Neural progenitor cell (in vitro differentiated cells): Measurements from ENCODE around the gene INSL6. TPM values are rescaled to one million over a fixed set of nuclear protein-coding genes. Genes with fewer than 3 reads are reported as not detected.
"Not testable (repeated sequence)": the region's sequence is repeated elsewhere in the genome, so short reads cannot be mapped to it uniquely, and the experiment has no call there.

Source experiments
- DNase-seq: peaks from one replicate; pipeline ENCODE4 v3.0.0-alpha.2; 2016; ENCODE audit warnings: low spot score
- H2AFZ ChIP-seq: fragments of 200-600 bp; sonication (generic); replicated peaks from 2 replicates; pipeline ENCODE4 v1.6.1; 2016; ENCODE audit warnings: antibody characterized with exemption
- H3F3A ChIP-seq: fragments of 200-600 bp; sonication (generic); 2 replicates; pipeline ENCODE4 v1.6.1; 2016; ENCODE audit warnings: antibody characterized with exemption, low read depth
- H3K27ac ChIP-seq: fragments of 200-600 bp; sonication (generic); 2 replicates; pipeline ENCODE4 v1.5.1; 2016; ENCODE audit warnings: mild to moderate bottlenecking
- H3K27me3 ChIP-seq: fragments of 200-600 bp; sonication (generic); 2 replicates; pipeline ENCODE4 v1.6.1; 2016; ENCODE audit warnings: mild to moderate bottlenecking, moderate library complexity
- H3K36me3 ChIP-seq: fragments of 200-600 bp; sonication (generic); 2 replicates; pipeline ENCODE4 v1.5.1; 2016
- H3K4me1 ChIP-seq: fragments of 200-600 bp; sonication (generic); 2 replicates; pipeline ENCODE4 v1.6.1; 2016; ENCODE audit warnings: mixed run types
- H3K4me2 ChIP-seq: fragments of 200-600 bp; sonication (generic); 2 replicates; pipeline ENCODE4 v1.6.1; 2016
- H3K4me3 ChIP-seq: fragments of 200-600 bp; sonication (generic); 2 replicates; pipeline ENCODE4 v1.5.1; 2016
- H3K79me2 ChIP-seq: fragments of 200-600 bp; sonication (generic); 2 replicates; pipeline ENCODE4 v1.6.1; 2016; ENCODE audit warnings: low read depth
- H3K9ac ChIP-seq: fragments of 200-600 bp; sonication (generic); 2 replicates; pipeline ENCODE4 v1.6.1; 2016
- H3K9me3 ChIP-seq: fragments of 200-600 bp; sonication (generic); 2 replicates; pipeline ENCODE4 v1.5.1; 2016; ENCODE audit warnings: low read depth
- H4K20me1 ChIP-seq: fragments of 200-600 bp; sonication (generic); 2 replicates; pipeline ENCODE4 v1.6.1; 2016; ENCODE audit warnings: low read depth
- H3K27ac Mint-ChIP-seq: 3 replicates; pipeline ENCODE4 v1.8.0; 2021; ENCODE audit warnings: mixed read lengths
- H3K27me3 Mint-ChIP-seq: 2 replicates; pipeline ENCODE4 v1.8.0; 2022; ENCODE audit warnings: low read depth, mild to moderate bottlenecking, inconsistent platforms, moderate library complexity, mixed read lengths; ENCODE audit not compliant: insufficient read depth
- H3K36me3 Mint-ChIP-seq: 3 replicates; pipeline ENCODE4 v1.8.0; 2021; ENCODE audit warnings: mixed read lengths
- H3K4me1 Mint-ChIP-seq: 3 replicates; pipeline ENCODE4 v1.8.0; 2021; ENCODE audit warnings: mixed read lengths
- H3K4me3 Mint-ChIP-seq: 3 replicates; pipeline ENCODE4 v1.8.0; 2021; ENCODE audit warnings: mild to moderate bottlenecking, moderate library complexity, mixed read lengths
- H3K9me3 Mint-ChIP-seq: 3 replicates; pipeline ENCODE4 v1.8.0; 2020; ENCODE audit warnings: mixed read lengths
- EZH2 ChIP-seq: fragments of 200-600 bp; sonication (generic); IDR thresholded peaks from 2 replicates; pipeline ENCODE4 v1.6.1; 2017; ENCODE audit warnings: antibody characterized with exemption, mild to moderate bottlenecking, moderate library complexity
- EZH2phosphoT487 ChIP-seq: fragments of 200-600 bp; sonication (generic); IDR thresholded peaks from 2 replicates; pipeline ENCODE4 v1.6.1; 2017; ENCODE audit warnings: antibody characterized with exemption
- total RNA-seq: library from RNA; depleted of rRNA; stranded (reverse); fragments of >200 nt; gene quantifications from 2 replicates; pipeline ENCODE4 v1.2.3, GENCODE V29; 2015; ENCODE audit warnings: low replicate concordance
- TF ChIP-seq, protein P1 (sequence below): fragments of 200-600 bp; sonication (generic); IDR thresholded peaks from 2 replicates; pipeline ENCODE4 v1.5.1; 2017; ENCODE audit warnings: antibody characterized with exemption, mild to moderate bottlenecking

Gene INSL6
- total RNA-seq, 1 donor from 2014 or later, result not detected

DNA sequence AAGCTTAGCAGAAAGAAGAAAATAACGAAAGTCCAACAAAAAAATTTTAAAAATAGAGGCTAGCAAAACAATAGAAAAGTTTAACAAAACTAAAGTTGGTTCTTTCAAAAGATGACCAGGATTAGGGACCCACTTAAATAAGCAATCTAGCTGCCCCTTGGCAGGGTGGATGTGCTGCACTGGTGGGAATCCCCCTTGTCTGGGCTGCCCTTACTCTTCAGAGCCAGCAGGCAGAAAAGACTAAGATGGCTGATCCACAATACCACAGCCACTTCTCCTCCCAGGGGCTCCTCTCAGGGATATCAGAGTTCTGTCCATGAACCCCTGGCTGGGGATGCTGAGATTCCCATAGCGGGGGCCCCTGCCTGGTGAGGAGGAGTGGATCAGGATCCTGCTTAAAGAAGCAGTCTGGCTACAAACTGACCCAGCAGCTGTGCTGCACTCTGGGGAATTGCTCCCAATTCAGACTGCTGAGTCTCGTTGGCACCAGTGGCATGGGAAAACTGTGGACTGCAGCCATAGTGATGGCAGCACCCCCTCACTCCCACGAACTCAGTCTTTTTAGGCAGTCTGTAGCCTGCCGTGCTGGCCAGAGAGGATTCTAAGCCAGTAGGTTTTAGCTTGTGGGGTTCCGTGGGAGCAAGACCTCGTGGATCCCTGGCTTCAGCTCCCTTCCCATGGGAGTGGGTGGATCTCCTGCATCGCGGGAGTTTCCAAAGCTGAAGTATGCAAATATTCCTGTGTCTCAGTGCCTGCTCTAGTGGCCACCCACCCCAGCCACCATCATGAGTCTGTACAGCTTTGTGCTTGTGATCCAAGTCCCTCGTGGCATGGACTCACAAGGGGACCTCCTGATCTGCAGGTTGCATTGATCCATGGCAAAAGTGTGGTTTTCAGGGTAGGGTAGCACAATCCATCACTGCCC, 2.9 kb upstream of the INSL6 start:
- DNase-seq, result no peak
- no peak overlapping the region for H3K4me2 ChIP-seq
- no peaks in the 10 kb centered on the region for H3K4me1 ChIP-seq
- H3K79me2 ChIP-seq, result no peaks in the 10 kb centered on the region
- H3F3A ChIP-seq, result no peaks in the 10 kb centered on the region
- Mint-ChIP-seq H3K27me3 (no peaks in the 10 kb centered on the region), H3K9me3 (no peaks in the 10 kb centered on the region), H3K27ac (no peak overlapping the region), H3K4me1 (no peaks in the 10 kb centered on the region), H3K36me3 (no peaks in the 10 kb centered on the region), H3K4me3 (no peak overlapping the region)
- TF ChIP-seq EZH2phosphoT487 (no peak), EZH2 (no peak)
- TF ChIP-seq, protein P1, sequence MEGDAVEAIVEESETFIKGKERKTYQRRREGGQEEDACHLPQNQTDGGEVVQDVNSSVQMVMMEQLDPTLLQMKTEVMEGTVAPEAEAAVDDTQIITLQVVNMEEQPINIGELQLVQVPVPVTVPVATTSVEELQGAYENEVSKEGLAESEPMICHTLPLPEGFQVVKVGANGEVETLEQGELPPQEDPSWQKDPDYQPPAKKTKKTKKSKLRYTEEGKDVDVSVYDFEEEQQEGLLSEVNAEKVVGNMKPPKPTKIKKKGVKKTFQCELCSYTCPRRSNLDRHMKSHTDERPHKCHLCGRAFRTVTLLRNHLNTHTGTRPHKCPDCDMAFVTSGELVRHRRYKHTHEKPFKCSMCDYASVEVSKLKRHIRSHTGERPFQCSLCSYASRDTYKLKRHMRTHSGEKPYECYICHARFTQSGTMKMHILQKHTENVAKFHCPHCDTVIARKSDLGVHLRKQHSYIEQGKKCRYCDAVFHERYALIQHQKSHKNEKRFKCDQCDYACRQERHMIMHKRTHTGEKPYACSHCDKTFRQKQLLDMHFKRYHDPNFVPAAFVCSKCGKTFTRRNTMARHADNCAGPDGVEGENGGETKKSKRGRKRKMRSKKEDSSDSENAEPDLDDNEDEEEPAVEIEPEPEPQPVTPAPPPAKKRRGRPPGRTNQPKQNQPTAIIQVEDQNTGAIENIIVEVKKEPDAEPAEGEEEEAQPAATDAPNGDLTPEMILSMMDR, result no peak
- no peak overlapping the region for H3K4me3 ChIP-seq
- no peak overlapping the region for H2AFZ ChIP-seq
- H3K36me3 ChIP-seq, result no peaks in the 10 kb centered on the region
- H3K27me3 ChIP-seq, result no peaks in the 10 kb centered on the region
- no peak overlapping the region for H3K9ac ChIP-seq
- H3K9me3 ChIP-seq, result no peaks in the 10 kb centered on the region
- H3K27ac ChIP-seq, result no peak overlapping the region
- H4K20me1 ChIP-seq, result no peaks in the 10 kb centered on the region

DNA sequence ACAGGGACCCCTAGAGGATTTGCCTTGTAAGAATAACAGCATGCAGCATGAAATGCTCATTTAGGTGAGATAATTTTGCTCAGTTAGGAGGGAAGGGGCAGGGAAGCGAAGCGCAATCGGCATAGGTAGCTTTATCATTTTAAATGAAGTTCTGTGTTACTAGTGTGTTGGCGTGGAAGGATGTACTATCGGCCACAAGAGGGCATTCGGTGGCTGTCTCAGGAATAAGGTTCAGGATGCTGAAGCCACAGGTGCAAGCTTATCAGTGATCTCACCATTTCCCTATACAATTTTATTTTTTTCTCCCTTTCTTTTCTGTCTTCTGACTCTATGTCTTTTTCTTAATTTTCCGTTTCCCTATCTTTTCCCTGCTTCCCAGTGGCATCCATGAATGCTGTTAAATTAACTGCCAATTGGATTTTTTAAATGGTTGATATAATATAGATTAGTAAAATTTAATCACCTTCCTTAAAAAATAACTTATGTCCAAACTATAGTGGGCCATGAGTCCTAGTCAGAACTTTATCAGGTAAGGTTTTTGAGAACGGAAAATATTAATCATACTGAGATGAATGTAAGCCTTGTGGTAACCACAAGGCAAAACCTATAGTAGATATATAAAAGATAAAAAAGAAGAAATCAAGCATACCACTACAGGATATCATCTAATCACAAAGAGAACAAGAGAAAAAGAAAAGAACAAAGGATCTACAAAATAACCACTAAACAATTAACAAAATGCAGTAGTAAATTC, 1.2 kb upstream of the INSL6 start:
- Mint-ChIP-seq H3K36me3 (no peaks in the 10 kb centered on the region), H3K4me1 (no peaks in the 10 kb centered on the region), H3K9me3 (no peaks in the 10 kb centered on the region), H3K27me3 (no peaks in the 10 kb centered on the region), H3K27ac (no peak overlapping the region), H3K4me3 (no peak overlapping the region)
- no peaks in the 10 kb centered on the region for H3K36me3 ChIP-seq
- no peak overlapping the region for H2AFZ ChIP-seq
- TF ChIP-seq, protein P1, result peak; percentile 80
- TF ChIP-seq EZH2phosphoT487, result no peak
- no peaks in the 10 kb centered on the region for H3K27me3 ChIP-seq
- H3K4me2 ChIP-seq, result no peak overlapping the region
- peak; percentile 70 for DNase-seq
- H3K9ac ChIP-seq, result no peak overlapping the region
- H3K79me2 ChIP-seq, result no peaks in the 10 kb centered on the region
- H3K9me3 ChIP-seq, result no peaks in the 10 kb centered on the region
- H3F3A ChIP-seq, result no peaks in the 10 kb centered on the region
- no peak overlapping the region for H3K27ac ChIP-seq
- no peaks in the 10 kb centered on the region for H3K4me1 ChIP-seq
- no peaks in the 10 kb centered on the region for H4K20me1 ChIP-seq
- no peak overlapping the region for H3K4me3 ChIP-seq

DNA sequence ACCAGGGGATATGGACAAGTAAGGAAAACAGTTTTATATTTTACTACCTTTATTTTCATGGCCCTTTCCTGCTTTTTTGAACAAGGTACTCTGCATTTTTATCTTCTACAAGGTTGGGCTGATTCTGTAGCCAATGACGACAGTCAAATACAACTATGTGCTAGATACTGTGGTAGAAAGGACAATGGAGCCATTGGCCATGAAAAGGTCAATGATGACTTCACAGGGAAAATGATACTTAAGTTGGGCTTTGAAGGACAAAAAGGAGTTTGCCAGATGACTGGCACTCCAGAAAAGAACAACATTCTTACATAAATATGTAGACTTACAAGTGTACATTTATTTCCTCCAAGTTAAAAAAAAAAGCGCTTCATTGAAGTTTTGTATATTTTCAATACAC, 663 bp downstream of the INSL6 start:
- H3K4me3 Mint-ChIP-seq, result no peak overlapping the region
- Histone ChIP-seq H3K9me3 (no peaks in the 10 kb centered on the region), H2AFZ (no peak overlapping the region), H3K4me2 (no peak overlapping the region), H3K36me3 (no peaks in the 10 kb centered on the region), H3K27ac (no peak overlapping the region), H3K27me3 (no peaks in the 10 kb centered on the region), H3K4me3 (no peak overlapping the region), H3F3A (no peaks in the 10 kb centered on the region), H3K9ac (no peak overlapping the region), H3K4me1 (no peaks in the 10 kb centered on the region), H4K20me1 (no peaks in the 10 kb centered on the region), H3K79me2 (no peaks in the 10 kb centered on the region)
- H3K27me3 Mint-ChIP-seq, result no peaks in the 10 kb centered on the region
- H3K4me1 Mint-ChIP-seq, result no peaks in the 10 kb centered on the region
- TF ChIP-seq EZH2 (no peak), EZH2phosphoT487 (no peak)
- TF ChIP-seq, protein P1, result no peak
- H3K9me3 Mint-ChIP-seq, result peaks cover under 1% of the 10 kb centered on the region
- H3K36me3 Mint-ChIP-seq, result no peaks in the 10 kb centered on the region
- H3K27ac Mint-ChIP-seq, result no peak overlapping the region
- DNase-seq, result no peak

DNA sequence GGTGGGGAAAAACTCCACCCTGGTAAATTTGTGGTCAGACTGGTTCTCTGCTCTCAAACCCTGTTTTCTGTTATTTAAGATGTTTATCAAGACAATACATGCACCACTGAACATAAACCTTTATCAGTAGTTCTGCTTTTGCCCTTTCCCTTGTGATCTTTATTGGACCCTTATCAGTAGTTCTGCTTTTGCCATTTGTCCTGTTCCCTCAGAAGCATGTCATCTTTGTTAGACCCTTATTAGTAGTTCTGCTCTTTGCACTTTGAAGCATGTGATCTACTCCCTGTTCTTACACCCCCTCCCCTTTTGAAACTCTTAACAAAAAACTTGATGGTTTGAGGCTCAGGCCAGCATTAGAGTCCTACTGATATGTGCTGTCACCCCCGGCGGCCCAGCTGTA, 4.8 kb downstream of the INSL6 start:
- not testable (repeated sequence) for H3K27ac Mint-ChIP-seq, H4K20me1 ChIP-seq, H3F3A ChIP-seq, H3K79me2 ChIP-seq, H3K36me3 Mint-ChIP-seq, H3K27me3 ChIP-seq, H3K4me3 Mint-ChIP-seq, H3K9me3 Mint-ChIP-seq, H3K27ac ChIP-seq, H3K27me3 Mint-ChIP-seq, H3K9me3 ChIP-seq, H3K4me1 Mint-ChIP-seq, H3K4me2 ChIP-seq, H3K36me3 ChIP-seq, H3K9ac ChIP-seq, DNase-seq, H3K4me1 ChIP-seq, H2AFZ ChIP-seq, H3K4me3 ChIP-seq
